DOHH2 (cell line): Measurements from ENCODE around the gene NPLOC4.

ENCODE experiments used
- EZH2phosphoT487 ChIP-seq: fragments of 200-600 bp; sonication (generic); IDR thresholded peaks from 2 replicates; pipeline ENCODE4 v1.6.1; 2017; ENCODE audit warnings: borderline replicate concordance, mild to moderate bottlenecking, antibody characterized with exemption, low read length, moderate library complexity, mixed read lengths
- TF ChIP-seq, protein P1 (sequence below): fragments of 200-600 bp; sonication (generic); IDR thresholded peaks from one replicate; pipeline ENCODE4 v1.5.1; 2014; ENCODE audit warnings: antibody characterized with exemption, mild to moderate bottlenecking, low read depth, low read length; ENCODE audit not compliant: poor library complexity, severe bottlenecking

DNA sequence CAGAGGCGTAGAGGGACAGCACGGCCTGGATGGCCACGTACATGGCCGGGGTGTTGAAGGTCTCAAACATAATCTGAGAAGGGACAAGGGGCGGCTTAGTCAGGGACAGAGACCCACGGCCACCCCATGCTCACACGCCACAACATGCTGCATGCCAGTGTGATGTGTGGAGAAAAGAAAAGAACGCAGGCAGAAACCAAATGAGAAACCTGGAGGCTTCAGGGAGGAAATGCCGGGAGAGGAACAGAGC lies 125.4 kb downstream of the NPLOC4 start:
- TF ChIP-seq, protein P1, sequence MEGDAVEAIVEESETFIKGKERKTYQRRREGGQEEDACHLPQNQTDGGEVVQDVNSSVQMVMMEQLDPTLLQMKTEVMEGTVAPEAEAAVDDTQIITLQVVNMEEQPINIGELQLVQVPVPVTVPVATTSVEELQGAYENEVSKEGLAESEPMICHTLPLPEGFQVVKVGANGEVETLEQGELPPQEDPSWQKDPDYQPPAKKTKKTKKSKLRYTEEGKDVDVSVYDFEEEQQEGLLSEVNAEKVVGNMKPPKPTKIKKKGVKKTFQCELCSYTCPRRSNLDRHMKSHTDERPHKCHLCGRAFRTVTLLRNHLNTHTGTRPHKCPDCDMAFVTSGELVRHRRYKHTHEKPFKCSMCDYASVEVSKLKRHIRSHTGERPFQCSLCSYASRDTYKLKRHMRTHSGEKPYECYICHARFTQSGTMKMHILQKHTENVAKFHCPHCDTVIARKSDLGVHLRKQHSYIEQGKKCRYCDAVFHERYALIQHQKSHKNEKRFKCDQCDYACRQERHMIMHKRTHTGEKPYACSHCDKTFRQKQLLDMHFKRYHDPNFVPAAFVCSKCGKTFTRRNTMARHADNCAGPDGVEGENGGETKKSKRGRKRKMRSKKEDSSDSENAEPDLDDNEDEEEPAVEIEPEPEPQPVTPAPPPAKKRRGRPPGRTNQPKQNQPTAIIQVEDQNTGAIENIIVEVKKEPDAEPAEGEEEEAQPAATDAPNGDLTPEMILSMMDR: no peak
- TF ChIP-seq EZH2phosphoT487: no peak
